HG03108 (cell line): ENCODE measurements around the gene NOTCH3.

ENCODE experiments used
- ATAC-seq: cut with Tn5 transposase; IDR thresholded peaks from one replicate; pipeline ENCODE4 v1.9.1; 2021; ENCODE audit warnings: moderate library complexity; ENCODE audit not compliant: unreplicated experiment

Gene NOTCH3

DNA sequence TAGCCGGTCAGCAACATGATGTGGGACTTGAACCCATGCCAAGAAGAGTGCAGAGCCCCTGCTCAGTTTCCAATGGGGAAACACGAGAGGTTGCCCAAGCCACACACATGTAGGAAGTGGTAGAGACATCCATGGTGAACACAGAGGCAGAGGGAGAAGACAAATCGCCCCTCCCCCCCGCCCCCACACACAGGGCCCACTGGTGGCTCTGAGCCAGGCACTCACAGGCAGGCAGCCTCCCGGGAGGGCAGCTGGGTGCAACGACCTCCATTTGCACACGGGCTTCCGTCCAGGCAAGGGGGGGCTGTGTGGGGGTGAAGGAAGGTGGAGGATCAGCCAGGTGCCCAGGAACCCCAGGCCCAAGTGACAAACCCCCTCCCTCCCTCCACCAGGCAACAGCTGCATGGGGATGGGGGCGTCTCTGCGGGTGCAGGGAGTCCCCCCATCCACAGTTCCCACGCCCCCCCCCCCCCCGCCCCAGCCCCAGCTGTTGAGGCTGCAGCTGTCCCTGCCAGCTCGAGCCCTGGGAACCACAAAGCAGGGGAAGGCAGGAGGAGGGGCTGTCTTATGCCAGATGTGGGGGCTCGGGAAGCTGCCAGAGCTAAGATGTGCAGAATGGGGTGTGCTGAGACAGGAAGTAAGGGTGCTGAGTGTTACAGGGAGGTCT lies 3.4 kb downstream of the NOTCH3 start:
- ATAC-seq = no peak

DNA sequence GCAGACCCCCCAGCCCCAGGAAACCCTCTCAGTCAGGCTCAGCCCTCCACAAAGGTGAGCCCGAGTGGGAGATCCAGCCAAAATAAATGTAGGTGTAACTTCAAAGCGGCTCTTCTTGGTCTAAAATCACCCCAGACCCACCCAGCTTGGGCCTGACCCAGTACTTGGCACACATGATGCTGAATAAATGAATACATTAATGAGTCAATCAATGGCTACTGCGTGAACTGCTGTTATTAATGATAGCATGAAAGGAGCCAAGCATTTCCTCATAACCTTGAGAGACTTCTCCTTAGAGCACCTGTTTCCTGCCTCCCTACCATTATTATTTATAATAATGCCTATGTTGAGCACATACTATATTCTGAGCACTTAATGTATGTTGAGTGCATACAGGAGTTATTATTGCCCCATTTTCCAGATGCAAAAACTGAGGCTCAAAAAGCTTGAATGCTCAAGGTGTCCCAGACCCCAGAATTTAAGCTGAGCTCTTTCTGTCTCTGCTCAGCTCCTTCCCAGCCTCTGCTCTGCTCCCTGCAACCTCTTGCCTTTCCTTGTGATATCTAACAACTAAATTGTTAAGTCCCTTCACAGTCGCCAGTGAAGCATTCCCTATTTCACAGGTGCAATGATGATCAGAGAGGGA lies 4.3 kb downstream of the NOTCH3 start:
- ATAC-seq = no peak

GRCh38 chr19:15195371-15196334 lies 5.1 kb downstream of the NOTCH3 start:
- ATAC-seq = no peak

GRCh38 chr19:15194938-15195337 lies 5.9 kb downstream of the NOTCH3 start:
- no peak for ATAC-seq

DNA sequence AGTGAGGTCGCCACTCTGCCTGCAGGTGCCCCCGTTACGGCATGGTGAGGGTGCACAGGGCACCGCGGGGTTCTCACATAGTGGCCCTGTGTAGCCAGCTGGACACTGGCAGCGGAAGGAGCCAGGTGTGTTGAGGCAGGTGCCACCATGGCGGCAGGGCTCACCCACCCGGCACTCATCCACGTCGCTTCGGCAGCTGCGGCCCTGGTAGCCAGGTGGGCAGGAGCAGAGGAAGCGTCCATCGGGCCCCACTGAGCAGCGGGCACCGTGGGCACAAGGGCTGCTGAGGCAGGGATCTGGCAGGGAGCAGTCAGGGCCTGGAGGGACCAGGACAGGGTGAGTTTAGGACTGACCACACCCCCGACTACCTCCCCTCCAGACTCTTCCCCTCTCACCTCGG lies 8.8 kb downstream of the NOTCH3 start:
- ATAC-seq = no peak

DNA sequence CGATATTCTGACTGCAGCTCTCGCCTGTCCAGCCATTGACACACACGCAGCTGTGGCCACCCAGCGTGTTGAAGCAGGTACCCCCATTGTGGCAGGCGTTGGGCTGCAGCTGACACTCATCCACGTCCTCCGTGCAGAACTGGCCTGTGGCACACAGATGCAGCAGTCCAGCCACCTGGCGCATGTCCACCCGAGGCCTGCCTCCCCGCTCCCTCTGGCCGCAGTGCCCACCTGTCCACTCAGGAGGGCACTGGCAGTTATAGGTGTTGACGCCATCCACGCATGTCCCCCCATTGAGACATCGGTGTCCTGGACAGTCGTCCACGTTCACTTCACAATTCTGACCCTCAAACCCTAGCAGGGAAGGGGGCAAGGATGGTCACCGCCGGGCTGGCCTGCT lies 9.3 kb downstream of the NOTCH3 start:
- no peak for ATAC-seq

DNA sequence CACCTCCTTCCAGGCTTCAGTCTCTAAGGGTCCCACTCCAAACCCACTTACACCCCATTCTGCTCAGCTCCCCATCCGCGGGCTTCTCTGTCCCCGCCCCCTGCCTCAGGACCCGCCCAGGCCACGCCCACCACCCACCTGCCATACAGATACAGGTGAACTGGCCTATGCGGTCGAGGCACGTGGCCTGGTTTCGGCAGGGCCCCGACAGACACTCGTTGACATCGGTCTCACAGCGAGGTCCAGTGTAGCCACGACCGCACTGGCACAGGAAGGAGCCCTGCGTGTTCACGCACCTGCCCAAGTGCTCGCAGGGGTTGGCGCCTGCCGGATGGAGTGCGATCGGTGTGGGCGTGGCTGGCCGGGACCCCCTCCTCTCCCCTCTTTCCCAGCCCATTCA lies 11.9 kb downstream of the NOTCH3 start:
- no peak for ATAC-seq

DNA sequence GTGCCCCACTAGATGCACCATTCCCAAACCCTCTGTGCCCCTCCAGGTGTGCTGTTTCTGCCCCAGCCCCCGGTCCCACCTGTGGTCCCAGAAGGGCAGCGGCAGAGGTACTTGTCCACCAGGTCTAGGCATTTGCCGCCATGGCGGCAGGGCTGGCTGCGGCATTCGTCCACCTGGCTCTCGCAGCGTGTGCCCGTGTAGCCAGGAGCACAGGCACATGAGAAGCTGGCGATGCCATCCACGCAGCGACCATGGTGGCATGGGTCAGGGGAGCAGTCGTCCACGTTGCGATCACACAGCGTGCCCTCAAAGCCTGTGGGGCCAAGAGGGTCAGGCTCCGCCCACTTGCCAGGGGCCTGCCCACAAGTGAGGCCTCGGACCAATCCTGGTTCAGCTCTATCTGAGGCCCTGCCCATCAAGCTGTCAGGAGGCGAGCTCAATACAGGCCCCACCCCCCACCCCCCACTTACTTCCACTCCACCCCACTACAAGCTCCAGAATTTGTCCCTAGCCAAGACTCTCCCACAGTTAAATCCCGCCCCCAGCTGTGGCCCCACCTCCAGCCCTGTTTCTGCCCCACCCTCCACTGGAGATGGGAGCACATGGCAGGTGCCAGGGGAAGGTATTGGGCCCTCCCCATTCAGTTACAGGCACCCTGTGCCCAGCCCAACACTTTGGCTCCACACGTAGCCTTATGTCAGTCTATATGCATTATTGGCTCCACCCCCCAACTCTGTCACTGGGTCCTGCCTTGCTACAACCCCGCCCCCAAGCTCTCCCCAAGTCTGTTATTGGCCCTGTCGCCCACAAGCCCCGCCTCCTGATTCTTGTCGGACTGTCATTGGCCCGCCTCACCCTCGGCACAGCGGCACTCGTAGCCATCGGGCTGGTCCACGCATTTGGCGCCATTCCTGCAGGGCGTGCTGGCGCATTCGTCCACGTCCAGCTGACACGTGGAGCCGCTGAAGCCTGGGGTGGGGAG lies 13.5 kb downstream of the NOTCH3 start:
- ATAC-seq = no peak

DNA sequence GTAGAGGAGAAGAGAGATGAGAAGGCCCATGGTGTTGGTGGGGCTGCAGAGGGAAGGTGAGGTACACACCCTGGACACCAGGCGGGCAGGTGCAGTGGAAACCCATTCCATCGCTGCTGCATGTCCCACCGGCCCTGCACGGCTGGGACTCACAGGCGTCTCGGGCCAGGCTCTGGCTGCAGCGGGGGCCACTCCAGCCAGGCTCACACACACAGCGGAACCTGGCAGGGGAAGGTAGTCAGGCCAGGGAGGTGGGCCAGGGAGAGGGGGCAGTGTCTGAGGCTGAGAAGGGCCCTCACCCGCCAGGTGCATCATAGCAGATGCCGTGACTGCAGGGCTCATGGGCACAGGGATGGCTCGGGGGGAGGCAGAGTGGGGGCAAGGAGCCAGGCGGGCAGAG lies 15.6 kb downstream of the NOTCH3 start:
- ATAC-seq = no peak

DNA sequence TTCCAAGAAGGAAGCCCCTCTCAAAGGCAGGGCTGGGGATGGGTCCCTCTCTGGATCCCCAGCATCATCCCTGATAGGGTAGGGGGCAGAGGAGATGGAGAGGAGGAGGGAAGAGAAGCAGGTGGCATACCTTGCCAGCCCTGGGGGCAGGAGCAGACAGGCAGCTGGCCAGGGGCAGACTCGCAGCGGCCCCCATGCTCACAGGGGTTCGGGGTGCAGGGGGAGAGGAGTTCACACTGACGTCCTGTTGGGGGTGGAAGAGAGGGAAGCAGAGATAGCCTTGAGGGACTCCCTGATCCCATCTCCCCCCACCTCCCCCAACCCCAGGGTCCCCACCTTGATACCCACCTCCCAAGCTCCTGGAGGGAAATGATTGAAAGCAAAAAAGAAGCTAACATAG lies 16.0 kb downstream of the NOTCH3 start:
- no peak for ATAC-seq

GRCh38 chr19:15181394-15181793 lies 19.4 kb downstream of the NOTCH3 start:
- ATAC-seq = no peak

GRCh38 chr19:15180451-15181390 lies 20.1 kb downstream of the NOTCH3 start:
- no peak for ATAC-seq

DNA sequence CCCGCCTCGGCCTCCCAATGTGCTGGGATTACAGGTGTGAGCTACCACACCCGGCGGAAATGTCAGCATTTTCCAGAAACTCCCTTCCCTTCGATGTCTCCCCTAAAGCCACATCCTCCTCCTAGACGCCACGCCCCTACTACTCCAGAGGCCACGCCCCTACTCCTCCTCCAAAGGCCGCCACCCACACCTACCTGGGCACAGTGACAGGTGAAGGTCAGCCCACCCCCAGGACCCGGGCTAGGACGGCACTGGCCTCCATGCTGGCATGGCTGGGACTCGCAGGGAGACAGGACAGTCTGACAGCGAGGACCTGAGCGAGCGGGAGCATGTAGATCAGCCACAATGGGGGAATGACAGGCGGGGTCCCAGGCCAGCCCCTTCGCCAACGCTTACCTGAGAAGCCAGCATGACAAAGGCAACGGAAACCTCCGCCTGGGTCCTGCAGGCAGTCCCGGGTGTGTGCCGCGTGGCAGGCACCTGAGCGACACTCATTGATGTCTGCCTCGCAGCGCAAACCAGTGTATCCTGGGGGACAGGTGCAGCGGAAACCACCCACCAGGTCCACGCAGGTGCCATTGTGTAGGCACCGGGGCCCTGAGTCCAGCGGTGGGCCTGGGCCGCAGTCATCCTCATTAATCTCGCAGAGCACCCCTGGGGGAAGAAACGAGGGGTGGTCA lies 22.0 kb downstream of the NOTCH3 start:
- no peak for ATAC-seq

- no peak for ATAC-seq
Observed at GRCh38 chr19:15177269-15178116, 23.3 kb downstream of the NOTCH3 start.

DNA sequence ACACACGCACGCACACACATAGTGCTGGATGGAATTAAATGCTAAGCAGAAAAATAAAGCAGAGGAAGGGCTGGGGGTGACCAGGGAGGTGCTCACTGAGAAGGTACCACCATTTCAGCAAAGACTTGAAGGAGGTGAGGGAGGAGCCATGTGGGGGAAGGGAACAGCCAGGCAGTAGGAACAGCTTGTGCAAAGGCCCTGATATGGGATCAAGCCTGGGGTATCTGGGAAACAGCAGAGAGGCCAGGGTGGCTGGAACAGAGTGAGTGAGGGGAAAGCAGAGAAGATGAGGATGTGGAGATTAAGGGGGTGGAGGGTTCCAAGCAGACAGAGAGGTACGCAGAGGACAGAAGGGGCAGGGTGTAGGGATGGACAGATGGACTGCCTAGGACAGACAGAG lies 25.2 kb downstream of the NOTCH3 start:
- ATAC-seq = no peak

GRCh38 chr19:15173746-15174404 lies 26.9 kb downstream of the NOTCH3 start:
- no peak for ATAC-seq

- no peak for ATAC-seq
Observed at GRCh38 chr19:15170345-15170744, 30.4 kb downstream of the NOTCH3 start.
